ENCODE results near the gene ATP2B2. TPM values are rescaled to one million over a fixed set of nuclear protein-coding genes. Genes with fewer than 3 reads are reported as not detected.

ATP2B2 gene
- total and polyA plus RNA-seq, 2 experiments from 2014 or later, result 0.42 to 0.63 TPM

DNA sequence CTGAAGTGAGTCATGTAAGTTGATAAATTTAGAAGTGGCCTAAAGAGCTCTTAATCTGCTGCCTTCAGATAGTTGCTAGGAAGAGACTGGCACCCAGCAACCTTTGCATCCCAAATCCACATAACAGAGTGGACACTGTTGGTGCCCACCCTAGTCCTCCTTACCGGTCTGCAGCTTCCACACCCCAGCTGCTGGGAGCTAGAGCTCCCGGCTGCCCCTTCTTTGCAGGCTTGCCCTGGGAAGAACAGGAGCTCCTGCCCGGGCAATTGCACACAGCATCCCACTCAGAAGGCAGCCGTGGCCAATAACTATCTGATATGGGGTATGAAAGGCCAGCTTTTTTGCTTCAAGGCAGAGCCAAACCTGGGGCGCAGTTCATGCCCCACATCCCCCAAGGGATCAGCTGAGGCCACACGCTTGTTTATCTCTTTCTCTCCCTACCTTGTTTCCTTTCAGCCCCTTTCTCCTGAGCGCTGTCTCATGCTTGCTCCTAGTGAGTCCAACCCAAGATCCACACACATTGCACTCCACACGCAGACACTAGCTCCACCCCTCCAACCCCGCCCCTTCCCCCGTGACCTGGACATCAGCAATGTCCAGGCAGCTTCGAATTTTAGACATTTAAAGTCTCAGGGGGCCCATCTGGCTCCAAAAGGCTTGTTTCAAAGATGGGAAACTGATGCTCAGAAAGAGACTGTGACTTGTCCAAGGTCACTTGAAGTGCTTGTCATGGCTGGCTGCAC, 9.1 kb downstream of the ATP2B2 start:
- Mint-ChIP-seq H3K4me3 (no peak overlapping the region), H3K36me3 (ENCODE audit: low read depth) (no peaks in the 10 kb centered on the region), H3K9me3 (no peaks in the 10 kb centered on the region), H3K4me1 (peaks cover 15% of the 10 kb centered on the region), H3K27me3 (ENCODE audit: insufficient read depth, low read depth, poor library complexity) (peaks cover 10% of the 10 kb centered on the region), H3K27ac (no peak overlapping the region; the same call in 1 of the 2 replicates)
- H3K27me3 ChIP-seq (ENCODE audit: insufficient read depth), result no peaks in the 10 kb centered on the region
- no peaks in the 10 kb centered on the region; the same call in none of the 2 replicates for H3K4me1 ChIP-seq (ENCODE audit: insufficient read depth)
- no peaks in the 10 kb centered on the region for H3F3A ChIP-seq (replicated peaks; ENCODE audit: low read depth)
- no peak overlapping the region for H3K4me2 ChIP-seq
- TF ChIP-seq, protein P1, sequence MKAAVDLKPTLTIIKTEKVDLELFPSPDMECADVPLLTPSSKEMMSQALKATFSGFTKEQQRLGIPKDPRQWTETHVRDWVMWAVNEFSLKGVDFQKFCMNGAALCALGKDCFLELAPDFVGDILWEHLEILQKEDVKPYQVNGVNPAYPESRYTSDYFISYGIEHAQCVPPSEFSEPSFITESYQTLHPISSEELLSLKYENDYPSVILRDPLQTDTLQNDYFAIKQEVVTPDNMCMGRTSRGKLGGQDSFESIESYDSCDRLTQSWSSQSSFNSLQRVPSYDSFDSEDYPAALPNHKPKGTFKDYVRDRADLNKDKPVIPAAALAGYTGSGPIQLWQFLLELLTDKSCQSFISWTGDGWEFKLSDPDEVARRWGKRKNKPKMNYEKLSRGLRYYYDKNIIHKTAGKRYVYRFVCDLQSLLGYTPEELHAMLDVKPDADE (IDR thresholded peaks at IDR 0.05), result no peak
- TF ChIP-seq ZNF114 (CRISPR knock-in tag; IDR thresholded peaks at IDR 0.05) (no peak), EZH2phosphoT487 (IDR thresholded peaks at IDR 0.05; ENCODE audit: unreplicated experiment) (no peak), CREB1 (CRISPR knock-in tag; IDR thresholded peaks at IDR 0.05; ENCODE audit: low read depth) (no peak), ZNF331 (CRISPR knock-in tag; IDR thresholded peaks at IDR 0.05; ENCODE audit: low read depth) (no peak), STAT1 (IDR thresholded peaks at IDR 0.05; ENCODE audit: unreplicated experiment) (no peak)
- H4K20me1 ChIP-seq (replicated peaks; ENCODE audit: insufficient read depth), result no peaks in the 10 kb centered on the region
- H3K4me3 ChIP-seq, result no peak overlapping the region
- no peak for ATAC-seq
- no peaks in the 10 kb centered on the region for H3K36me3 ChIP-seq (ENCODE audit: insufficient read depth)
- DNase-seq (ENCODE audit: low spot score), result no peak
- H3K79me2 ChIP-seq (replicated peaks; ENCODE audit: insufficient read depth), result no peaks in the 10 kb centered on the region
- H3K27ac ChIP-seq (ENCODE audit: low read depth), result no peak overlapping the region
- H3K9me2 ChIP-seq (ENCODE audit: insufficient read depth), result no peaks in the 10 kb centered on the region
- no peak overlapping the region for H2AFZ ChIP-seq

DNA sequence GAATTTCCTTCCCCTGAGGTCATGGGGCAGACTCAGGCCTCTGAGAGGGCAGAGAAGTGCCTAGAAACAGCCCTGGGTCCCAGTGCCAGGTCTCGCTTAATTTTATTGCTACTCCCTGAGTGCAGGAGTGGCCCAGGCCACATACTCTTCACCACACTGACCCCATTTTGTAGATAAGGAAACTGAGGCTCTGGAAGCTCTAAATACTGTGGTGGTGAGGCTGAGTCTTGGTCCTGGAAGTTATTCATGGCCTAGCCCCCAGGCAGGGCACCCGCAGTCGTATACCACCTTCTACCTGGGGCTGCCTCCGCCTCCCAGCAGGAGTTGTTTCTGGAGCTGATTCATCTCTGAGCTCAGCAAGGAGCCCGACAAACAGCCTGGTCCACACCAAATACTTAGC, 9.8 kb downstream of the ATP2B2 start:
- DNase-seq (ENCODE audit: low spot score) (no peak), ATAC-seq (no peak; the same call in 2 of the 3 replicates)
- Mint-ChIP-seq H3K36me3 (ENCODE audit: low read depth) (no peaks in the 10 kb centered on the region), H3K4me3 (no peak overlapping the region), H3K27ac (no peak overlapping the region; the same call in 1 of the 2 replicates), H3K27me3 (ENCODE audit: insufficient read depth, low read depth, poor library complexity) (peaks cover 10% of the 10 kb centered on the region), H3K9me3 (no peaks in the 10 kb centered on the region; the same call in 2 of the 3 replicates), H3K4me1 (peaks cover 15% of the 10 kb centered on the region)
- Histone ChIP-seq H3K27ac (ENCODE audit: low read depth) (no peak overlapping the region), H4K20me1 (replicated peaks; ENCODE audit: insufficient read depth) (no peaks in the 10 kb centered on the region), H3K9me2 (ENCODE audit: insufficient read depth) (no peaks in the 10 kb centered on the region), H3K4me1 (ENCODE audit: insufficient read depth) (no peaks in the 10 kb centered on the region; the same call in none of the 2 replicates), H3K27me3 (ENCODE audit: insufficient read depth) (no peaks in the 10 kb centered on the region), H3K4me2 (no peak overlapping the region), H3K79me2 (replicated peaks; ENCODE audit: insufficient read depth) (no peaks in the 10 kb centered on the region), H3K36me3 (ENCODE audit: insufficient read depth) (no peaks in the 10 kb centered on the region), H2AFZ (no peak overlapping the region), H3K4me3 (no peak overlapping the region), H3F3A (replicated peaks; ENCODE audit: low read depth) (no peaks in the 10 kb centered on the region)
- TF ChIP-seq CREB1 (CRISPR knock-in tag; IDR thresholded peaks at IDR 0.05; ENCODE audit: low read depth) (no peak), STAT1 (IDR thresholded peaks at IDR 0.05; ENCODE audit: unreplicated experiment) (no peak), EZH2phosphoT487 (IDR thresholded peaks at IDR 0.05; ENCODE audit: unreplicated experiment) (no peak), POLR2AphosphoS5 (IDR thresholded peaks at IDR 0.05; ENCODE audit: low read depth) (no peak), ZNF114 (CRISPR knock-in tag; IDR thresholded peaks at IDR 0.05) (no peak), EZH2 (IDR thresholded peaks at IDR 0.05; ENCODE audit: low read depth, unreplicated experiment) (no peak), JUNB (IDR thresholded peaks at IDR 0.05; ENCODE audit: unreplicated experiment) (no peak)
- TF ChIP-seq, protein P2, sequence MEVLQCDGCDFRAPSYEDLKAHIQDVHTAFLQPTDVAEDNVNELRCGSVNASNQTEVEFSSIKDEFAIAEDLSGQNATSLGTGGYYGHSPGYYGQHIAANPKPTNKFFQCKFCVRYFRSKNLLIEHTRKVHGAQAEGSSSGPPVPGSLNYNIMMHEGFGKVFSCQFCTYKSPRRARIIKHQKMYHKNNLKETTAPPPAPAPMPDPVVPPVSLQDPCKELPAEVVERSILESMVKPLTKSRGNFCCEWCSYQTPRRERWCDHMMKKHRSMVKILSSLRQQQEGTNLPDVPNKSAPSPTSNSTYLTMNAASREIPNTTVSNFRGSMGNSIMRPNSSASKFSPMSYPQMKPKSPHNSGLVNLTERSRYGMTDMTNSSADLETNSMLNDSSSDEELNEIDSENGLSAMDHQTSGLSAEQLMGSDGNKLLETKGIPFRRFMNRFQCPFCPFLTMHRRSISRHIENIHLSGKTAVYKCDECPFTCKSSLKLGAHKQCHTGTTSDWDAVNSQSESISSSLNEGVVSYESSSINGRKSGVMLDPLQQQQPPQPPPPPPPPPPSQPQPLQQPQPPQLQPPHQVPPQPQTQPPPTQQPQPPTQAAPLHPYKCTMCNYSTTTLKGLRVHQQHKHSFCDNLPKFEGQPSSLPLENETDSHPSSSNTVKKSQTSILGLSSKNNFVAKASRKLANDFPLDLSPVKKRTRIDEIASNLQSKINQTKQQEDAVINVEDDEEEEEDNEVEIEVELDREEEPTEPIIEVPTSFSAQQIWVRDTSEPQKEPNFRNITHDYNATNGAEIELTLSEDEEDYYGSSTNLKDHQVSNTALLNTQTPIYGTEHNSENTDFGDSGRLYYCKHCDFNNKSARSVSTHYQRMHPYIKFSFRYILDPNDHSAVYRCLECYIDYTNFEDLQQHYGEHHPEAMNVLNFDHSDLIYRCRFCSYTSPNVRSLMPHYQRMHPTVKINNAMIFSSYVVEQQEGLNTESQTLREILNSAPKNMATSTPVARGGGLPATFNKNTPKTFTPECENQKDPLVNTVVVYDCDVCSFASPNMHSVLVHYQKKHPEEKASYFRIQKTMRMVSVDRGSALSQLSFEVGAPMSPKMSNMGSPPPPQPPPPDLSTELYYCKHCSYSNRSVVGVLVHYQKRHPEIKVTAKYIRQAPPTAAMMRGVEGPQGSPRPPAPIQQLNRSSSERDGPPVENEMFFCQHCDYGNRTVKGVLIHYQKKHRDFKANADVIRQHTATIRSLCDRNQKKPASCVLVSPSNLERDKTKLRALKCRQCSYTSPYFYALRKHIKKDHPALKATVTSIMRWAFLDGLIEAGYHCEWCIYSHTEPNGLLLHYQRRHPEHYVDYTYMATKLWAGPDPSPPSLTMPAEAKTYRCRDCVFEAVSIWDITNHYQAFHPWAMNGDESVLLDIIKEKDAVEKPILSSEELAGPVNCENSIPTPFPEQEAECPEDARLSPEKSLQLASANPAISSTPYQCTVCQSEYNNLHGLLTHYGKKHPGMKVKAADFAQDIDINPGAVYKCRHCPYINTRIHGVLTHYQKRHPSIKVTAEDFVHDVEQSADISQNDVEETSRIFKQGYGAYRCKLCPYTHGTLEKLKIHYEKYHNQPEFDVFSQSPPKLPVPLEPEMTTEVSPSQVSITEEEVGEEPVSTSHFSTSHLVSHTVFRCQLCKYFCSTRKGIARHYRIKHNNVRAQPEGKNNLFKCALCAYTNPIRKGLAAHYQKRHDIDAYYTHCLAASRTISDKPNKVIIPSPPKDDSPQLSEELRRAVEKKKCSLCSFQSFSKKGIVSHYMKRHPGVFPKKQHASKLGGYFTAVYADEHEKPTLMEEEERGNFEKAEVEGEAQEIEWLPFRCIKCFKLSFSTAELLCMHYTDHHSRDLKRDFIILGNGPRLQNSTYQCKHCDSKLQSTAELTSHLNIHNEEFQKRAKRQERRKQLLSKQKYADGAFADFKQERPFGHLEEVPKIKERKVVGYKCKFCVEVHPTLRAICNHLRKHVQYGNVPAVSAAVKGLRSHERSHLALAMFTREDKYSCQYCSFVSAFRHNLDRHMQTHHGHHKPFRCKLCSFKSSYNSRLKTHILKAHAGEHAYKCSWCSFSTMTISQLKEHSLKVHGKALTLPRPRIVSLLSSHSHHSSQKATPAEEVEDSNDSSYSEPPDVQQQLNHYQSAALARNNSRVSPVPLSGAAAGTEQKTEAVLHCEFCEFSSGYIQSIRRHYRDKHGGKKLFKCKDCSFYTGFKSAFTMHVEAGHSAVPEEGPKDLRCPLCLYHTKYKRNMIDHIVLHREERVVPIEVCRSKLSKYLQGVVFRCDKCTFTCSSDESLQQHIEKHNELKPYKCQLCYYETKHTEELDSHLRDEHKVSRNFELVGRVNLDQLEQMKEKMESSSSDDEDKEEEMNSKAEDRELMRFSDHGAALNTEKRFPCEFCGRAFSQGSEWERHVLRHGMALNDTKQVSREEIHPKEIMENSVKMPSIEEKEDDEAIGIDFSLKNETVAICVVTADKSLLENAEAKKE (CRISPR knock-in tag; IDR thresholded peaks at IDR 0.05), result no peak
- TF ChIP-seq, protein P3, sequence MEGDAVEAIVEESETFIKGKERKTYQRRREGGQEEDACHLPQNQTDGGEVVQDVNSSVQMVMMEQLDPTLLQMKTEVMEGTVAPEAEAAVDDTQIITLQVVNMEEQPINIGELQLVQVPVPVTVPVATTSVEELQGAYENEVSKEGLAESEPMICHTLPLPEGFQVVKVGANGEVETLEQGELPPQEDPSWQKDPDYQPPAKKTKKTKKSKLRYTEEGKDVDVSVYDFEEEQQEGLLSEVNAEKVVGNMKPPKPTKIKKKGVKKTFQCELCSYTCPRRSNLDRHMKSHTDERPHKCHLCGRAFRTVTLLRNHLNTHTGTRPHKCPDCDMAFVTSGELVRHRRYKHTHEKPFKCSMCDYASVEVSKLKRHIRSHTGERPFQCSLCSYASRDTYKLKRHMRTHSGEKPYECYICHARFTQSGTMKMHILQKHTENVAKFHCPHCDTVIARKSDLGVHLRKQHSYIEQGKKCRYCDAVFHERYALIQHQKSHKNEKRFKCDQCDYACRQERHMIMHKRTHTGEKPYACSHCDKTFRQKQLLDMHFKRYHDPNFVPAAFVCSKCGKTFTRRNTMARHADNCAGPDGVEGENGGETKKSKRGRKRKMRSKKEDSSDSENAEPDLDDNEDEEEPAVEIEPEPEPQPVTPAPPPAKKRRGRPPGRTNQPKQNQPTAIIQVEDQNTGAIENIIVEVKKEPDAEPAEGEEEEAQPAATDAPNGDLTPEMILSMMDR (conservative IDR thresholded peaks at IDR 0.05; ENCODE audit: low read depth in 2 of 2), result no peak

All from GM23338 (cell line).